Tibial artery (tissue), 4 donors: ENCODE measurements around the gene KLHL29.

Experiments
- DNase-seq, 2 donors: peaks; one replicate each; pipeline ENCODE4 v3.0.0-alpha.2; 2019
- H3K27ac ChIP-seq, 2 donors: fragments of 200-600 bp; sonication (generic) in 1 of 2; 1 replicate in 1 of 2; 2 replicates in 1 of 2; pipeline ENCODE4 v1.5.1; 2018 to 2019; ENCODE audit warnings: mild to moderate bottlenecking in 1 of 2
- H3K27me3 ChIP-seq, 2 donors: fragments of 200-600 bp; sonication (generic) in 1 of 2; one replicate each; pipeline versions ENCODE4 v1.5.1 to v1.6.0; 2016 to 2019
- H3K36me3 ChIP-seq, 3 donors: fragments of 200-600 bp; sonication (generic) in 2 of 3; one replicate each; pipeline ENCODE4 v1.5.1; 2016 to 2019; ENCODE audit warnings: mild to moderate bottlenecking in 2 of 3
- H3K4me1 ChIP-seq, 4 donors: fragments of 200-600 bp; sonication (generic) in 2 of 4; 1 replicate in 3 of 4; 2 replicates in 1 of 4; pipeline ENCODE4 v1.5.1; 2016 to 2019
- H3K4me3 ChIP-seq, 2 donors: fragments of 200-600 bp; sonication (generic) in 1 of 2; 1 replicate in 1 of 2; 2 replicates in 1 of 2; pipeline ENCODE4 v1.5.1; 2018 to 2019; ENCODE audit warnings: mild to moderate bottlenecking in 2 of 2
- H3K9me3 ChIP-seq, 3 donors: fragments of 200-600 bp; sonication (generic) in 1 of 3; one replicate each; pipeline ENCODE4 v1.5.1; 2016 to 2019
- intact Hi-C: fragments of 100-400 bp; cut with DNase I; formaldehyde crosslinking; loops from one replicate; pipeline ENCODE4 v1.15.0; 2023; ENCODE audit warnings: low total_unique reads
- TF ChIP-seq, protein P1 (sequence below), 2 experiments: fragments of 200-600 bp in 1 of 2; fragments of 450-650 bp in 1 of 2; IDR thresholded peaks; one replicate each; pipeline ENCODE4 v1.5.1; 2017 to 2019; ENCODE audit warnings: antibody characterized with exemption in 2 of 2, mild to moderate bottlenecking in 1 of 2, moderate library complexity in 1 of 2

The KLHL29 gene

DNA sequence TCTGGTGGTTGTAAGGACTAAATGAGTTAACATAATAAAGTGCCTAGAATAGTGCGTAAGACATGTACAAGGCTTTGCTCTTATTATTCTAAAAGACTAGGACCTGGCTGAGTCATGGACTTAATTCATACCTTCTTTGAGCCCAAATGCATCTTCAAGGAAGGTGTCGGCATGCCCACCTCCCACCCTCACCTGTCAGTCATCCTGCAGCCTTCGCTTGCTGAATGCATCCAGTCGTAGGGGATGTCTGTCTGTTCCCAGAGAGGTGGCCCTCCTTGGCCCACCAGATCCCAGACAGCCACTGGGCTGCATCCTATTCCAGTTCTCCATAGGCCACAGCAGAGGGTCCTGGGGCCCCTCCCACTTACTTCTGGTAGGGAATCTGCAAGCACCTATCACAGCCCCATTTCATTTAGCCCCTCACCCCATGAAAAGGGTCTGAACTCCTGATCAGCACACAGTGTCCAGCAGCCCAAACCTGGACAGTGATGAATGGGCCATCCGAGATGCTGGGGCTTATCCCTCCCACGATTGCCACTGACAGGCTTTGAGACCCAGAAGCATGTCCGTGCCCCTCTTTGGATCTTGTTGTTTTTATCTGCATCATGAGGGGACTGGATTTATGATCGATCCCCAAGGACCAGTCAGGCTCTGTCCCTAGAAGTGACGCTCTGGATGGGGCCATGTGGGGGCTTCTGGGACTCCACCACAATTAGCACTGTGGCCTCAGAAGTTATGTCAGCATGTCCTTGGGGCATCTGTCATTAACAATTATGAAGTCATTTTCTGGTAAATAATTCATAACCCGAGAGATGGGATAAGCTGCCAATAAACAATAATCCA is 101.1 kb downstream of the KLHL29 start:
- Histone ChIP-seq H3K4me3 (no peak overlapping the region), H3K4me1 (peaks cover 0 to 16% (median 0%) of the 10 kb centered on the region in 4 donors), H3K36me3 (no peaks in the 10 kb centered on the region), H3K27ac (no peak overlapping the region), H3K9me3 (no peaks in the 10 kb centered on the region), H3K27me3 (no peaks in the 10 kb centered on the region)
- TF ChIP-seq, protein P1, sequence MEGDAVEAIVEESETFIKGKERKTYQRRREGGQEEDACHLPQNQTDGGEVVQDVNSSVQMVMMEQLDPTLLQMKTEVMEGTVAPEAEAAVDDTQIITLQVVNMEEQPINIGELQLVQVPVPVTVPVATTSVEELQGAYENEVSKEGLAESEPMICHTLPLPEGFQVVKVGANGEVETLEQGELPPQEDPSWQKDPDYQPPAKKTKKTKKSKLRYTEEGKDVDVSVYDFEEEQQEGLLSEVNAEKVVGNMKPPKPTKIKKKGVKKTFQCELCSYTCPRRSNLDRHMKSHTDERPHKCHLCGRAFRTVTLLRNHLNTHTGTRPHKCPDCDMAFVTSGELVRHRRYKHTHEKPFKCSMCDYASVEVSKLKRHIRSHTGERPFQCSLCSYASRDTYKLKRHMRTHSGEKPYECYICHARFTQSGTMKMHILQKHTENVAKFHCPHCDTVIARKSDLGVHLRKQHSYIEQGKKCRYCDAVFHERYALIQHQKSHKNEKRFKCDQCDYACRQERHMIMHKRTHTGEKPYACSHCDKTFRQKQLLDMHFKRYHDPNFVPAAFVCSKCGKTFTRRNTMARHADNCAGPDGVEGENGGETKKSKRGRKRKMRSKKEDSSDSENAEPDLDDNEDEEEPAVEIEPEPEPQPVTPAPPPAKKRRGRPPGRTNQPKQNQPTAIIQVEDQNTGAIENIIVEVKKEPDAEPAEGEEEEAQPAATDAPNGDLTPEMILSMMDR (IDR thresholded peaks at IDR 0.05): no peak
- no peak for DNase-seq
- intact Hi-C loops: no loop called here

DNA sequence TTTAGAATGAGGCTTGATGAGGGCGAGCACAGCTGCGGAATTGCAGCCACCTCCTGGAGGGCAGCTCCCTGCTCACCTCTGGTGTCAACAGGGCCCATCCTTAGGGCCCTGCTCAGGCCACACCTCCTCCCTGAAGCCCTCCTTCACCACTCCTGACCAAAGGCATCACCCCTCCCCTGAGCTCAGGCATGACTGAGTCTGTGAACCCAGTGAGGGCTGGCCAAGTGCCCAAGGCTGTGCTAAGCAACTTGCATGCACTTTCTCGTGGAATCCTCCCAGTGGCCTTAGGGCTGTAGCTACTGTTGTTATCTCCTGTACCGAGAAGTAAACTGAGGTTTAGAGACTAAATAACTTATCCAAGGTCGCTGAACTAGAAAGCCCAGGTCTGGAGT is 101.7 kb downstream of the KLHL29 start:
- no peak overlapping the region for H3K27ac ChIP-seq

DNA sequence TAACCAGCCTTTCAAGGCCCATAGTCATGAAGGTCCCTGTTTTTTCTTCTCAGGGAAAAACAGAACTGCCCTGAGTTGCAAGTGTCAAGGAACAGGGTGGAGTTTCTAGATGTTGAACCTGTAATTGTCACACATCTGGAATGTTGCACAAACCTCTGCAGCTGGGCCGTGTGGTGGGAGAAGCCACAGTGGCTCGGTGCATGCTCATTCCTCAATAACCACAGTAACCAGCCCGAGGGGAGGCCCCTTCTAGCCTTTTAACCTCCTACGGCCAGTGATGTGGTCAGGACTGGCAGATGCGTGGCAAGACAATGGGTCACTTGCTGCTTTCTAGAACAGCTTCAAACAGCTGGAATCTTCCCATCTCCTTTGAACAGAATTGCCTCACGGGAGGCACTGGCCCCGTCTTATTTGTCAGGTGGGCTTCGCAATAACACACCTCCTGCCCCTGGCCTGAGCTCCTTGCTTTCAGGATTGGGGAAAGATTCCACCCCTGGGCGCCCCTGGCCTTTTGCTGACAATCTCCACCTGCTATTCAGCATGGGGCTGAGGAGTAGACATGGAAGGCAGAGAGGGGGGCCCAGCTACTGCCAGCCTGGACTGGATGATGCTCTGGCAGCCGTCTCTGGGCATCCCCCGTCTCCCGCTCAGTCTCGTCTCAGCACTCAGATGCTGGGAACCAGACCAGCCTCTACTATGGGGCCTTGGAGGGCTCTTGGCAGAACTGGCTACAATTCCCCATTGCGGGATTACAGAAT is 102.9 kb downstream of the KLHL29 start:
- Histone ChIP-seq H3K36me3 (no peaks in the 10 kb centered on the region), H3K4me3 (no peak overlapping the region), H3K27ac (no peak overlapping the region), H3K27me3 (no peaks in the 10 kb centered on the region), H3K9me3 (no peaks in the 10 kb centered on the region), H3K4me1 (peaks cover 0 to 9% (median under 1%) of the 10 kb centered on the region in 4 donors)
- DNase-seq: no peak
- intact Hi-C loops: no loop called here
- TF ChIP-seq, protein P1 (IDR thresholded peaks at IDR 0.05): no peak

More for the DNA sequence above, 101.7 kb downstream of the KLHL29 start:
- no peak overlapping the region for H3K4me3 ChIP-seq
- H3K27me3 ChIP-seq: no peaks in the 10 kb centered on the region
- peaks cover 0 to 10% (median 0%) of the 10 kb centered on the region in 4 donors for H3K4me1 ChIP-seq
- TF ChIP-seq, protein P1 (IDR thresholded peaks at IDR 0.05): no peak
- no peaks in the 10 kb centered on the region for H3K36me3 ChIP-seq
- DNase-seq: no peak
- H3K9me3 ChIP-seq: no peaks in the 10 kb centered on the region
- intact Hi-C loops: no loop called here

DNA sequence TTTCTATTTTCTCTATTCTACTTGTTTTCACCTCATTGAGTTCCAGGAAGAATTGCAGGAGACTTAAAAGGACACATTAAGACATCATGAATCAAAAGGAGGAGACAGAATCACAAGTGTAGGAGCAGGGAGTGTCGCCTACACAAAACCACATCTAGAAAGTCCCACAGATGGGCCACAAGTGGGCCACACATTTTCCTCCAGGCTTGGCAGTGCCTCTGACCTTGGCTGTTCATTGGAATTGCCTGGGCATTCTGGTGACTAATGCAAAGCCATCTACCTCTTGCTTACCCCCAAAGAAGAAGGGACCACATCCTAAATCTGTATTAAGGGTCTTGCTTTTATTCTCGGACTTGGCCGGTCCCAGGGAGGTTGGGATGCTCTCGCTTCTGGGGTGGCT is 103.6 kb downstream of the KLHL29 start:
- Histone ChIP-seq H3K4me1 (peaks cover 0 to 9% (median 2%) of the 10 kb centered on the region in 4 donors), H3K9me3 (no peaks in the 10 kb centered on the region), H3K27ac (no peak overlapping the region), H3K4me3 (no peak overlapping the region), H3K27me3 (no peaks in the 10 kb centered on the region), H3K36me3 (no peaks in the 10 kb centered on the region)
- TF ChIP-seq, protein P1 (IDR thresholded peaks at IDR 0.05): no peak
- intact Hi-C loops: no loop called here
- no peak for DNase-seq

DNA sequence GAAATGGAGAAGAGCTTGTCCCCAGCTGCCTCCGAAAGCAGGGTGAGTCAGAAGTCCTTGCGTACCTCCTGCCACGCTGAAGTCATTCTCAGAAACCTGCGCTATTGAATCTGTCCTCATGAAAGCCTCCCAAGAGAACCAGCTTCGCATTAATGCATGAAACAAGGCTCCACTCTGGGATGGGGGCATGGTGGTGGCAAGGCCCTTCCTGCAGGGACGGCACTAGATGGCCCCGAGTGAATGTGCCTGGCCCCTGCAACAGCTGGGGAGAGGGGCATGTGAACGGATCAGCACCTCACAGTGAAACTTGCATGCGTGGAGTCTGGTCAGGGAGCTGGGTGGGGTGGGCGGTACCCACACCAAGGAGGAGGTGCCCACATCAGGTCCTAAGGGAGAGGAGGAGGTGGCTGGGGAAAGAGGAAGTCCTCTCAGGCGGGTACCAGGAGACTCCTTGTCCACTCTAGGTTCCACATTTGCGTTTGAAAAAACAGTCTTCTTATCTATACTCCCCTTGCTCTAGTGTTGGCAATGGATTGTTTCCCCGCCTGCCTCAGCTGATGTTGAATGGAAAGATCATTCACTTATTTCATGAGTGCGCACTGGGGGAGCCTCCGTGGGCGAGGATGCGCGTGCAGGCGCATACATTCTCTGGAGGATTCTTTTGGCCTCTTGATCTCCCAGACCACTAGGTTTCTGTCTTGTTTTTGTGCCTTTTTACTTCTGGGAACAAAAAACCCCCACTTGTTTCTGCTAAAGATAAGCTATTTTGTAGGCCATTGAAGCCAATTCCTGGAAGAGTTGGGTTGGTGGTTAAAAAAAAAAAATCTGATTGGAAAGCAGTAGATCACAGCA is 104.7 kb downstream of the KLHL29 start:
- intact Hi-C loops: no loop called here
- Histone ChIP-seq H3K27me3 (no peaks in the 10 kb centered on the region), H3K4me3 (no peak overlapping the region), H3K4me1 (peaks cover 0 to 8% (median 2%) of the 10 kb centered on the region in 4 donors), H3K27ac (no peak overlapping the region), H3K9me3 (no peaks in the 10 kb centered on the region), H3K36me3 (no peaks in the 10 kb centered on the region)
- no peak for DNase-seq
- TF ChIP-seq, protein P1 (IDR thresholded peaks at IDR 0.05): no peak
